ENCODE results near the gene VAV2.

DNA sequence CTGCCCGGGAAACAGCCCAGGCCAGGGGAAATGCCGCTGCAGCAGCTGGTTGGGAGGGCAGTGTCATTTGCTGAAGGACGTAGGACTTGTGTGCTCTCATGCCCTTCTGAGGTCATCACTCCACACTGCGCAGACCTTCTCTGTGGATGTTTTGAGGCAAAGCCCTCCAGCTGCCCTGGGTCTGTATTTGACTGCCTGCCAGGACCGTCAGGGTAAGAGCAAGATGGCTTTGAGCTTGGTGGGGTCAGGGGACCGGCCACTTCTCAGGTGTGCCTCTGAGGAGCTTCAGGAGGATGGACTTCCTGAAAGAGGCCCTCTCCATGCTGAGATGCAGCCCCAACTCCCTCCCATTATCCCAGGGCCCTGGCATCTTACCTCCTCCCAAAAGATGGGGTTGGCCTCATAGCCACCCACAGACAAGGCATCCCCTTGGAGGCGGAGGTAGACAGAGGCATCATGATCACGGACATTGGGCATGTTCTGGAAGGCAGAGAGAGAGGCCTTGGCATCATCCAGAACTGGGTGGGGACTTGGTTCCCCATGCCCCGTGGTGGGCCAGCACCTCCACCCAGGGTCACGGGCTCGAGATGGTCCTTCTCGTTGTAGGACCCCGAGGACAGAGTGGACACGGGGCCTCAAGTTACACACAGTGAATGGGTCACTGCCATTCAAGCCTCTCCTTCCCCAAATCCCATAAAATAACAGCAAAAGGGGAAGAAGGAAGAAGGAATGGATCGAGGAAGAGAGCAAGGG lies 273.4 kb downstream of the VAV2 start:
- no peak for TF ChIP-seq ZNF639 (CRISPR knock-in tag; conservative IDR thresholded peaks at IDR 0.05 in 1 of 2, IDR thresholded peaks at IDR 0.05 in 1 of 2)
- TF ChIP-seq EZH2 (IDR thresholded peaks at IDR 0.05; ENCODE audit: borderline replicate concordance, low read depth, low read length): no peak
- TF ChIP-seq, protein P1, sequence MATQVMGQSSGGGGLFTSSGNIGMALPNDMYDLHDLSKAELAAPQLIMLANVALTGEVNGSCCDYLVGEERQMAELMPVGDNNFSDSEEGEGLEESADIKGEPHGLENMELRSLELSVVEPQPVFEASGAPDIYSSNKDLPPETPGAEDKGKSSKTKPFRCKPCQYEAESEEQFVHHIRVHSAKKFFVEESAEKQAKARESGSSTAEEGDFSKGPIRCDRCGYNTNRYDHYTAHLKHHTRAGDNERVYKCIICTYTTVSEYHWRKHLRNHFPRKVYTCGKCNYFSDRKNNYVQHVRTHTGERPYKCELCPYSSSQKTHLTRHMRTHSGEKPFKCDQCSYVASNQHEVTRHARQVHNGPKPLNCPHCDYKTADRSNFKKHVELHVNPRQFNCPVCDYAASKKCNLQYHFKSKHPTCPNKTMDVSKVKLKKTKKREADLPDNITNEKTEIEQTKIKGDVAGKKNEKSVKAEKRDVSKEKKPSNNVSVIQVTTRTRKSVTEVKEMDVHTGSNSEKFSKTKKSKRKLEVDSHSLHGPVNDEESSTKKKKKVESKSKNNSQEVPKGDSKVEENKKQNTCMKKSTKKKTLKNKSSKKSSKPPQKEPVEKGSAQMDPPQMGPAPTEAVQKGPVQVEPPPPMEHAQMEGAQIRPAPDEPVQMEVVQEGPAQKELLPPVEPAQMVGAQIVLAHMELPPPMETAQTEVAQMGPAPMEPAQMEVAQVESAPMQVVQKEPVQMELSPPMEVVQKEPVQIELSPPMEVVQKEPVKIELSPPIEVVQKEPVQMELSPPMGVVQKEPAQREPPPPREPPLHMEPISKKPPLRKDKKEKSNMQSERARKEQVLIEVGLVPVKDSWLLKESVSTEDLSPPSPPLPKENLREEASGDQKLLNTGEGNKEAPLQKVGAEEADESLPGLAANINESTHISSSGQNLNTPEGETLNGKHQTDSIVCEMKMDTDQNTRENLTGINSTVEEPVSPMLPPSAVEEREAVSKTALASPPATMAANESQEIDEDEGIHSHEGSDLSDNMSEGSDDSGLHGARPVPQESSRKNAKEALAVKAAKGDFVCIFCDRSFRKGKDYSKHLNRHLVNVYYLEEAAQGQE (IDR thresholded peaks at IDR 0.05; ENCODE audit: borderline replicate concordance): no peak
- TF ChIP-seq, protein P1 (CRISPR knock-in tag; IDR thresholded peaks at IDR 0.05; ENCODE audit: low read depth): no peak
- TF ChIP-seq POLR2A (conservative IDR thresholded peaks at IDR 0.05): no peak
- TF ChIP-seq POLR2AphosphoS5 (IDR thresholded peaks at IDR 0.05; ENCODE audit: control insufficient read depth, insufficient read depth, low read depth, low read length): no peak
- no peak for TF ChIP-seq USF1 (CRISPR knock-in tag; IDR thresholded peaks at IDR 0.05)
- TF ChIP-seq PREB (CRISPR knock-in tag; IDR thresholded peaks at IDR 0.05): no peak
- TF ChIP-seq GABPB1 (CRISPR knock-in tag; IDR thresholded peaks at IDR 0.05): no peak
- TF ChIP-seq, protein P2, sequence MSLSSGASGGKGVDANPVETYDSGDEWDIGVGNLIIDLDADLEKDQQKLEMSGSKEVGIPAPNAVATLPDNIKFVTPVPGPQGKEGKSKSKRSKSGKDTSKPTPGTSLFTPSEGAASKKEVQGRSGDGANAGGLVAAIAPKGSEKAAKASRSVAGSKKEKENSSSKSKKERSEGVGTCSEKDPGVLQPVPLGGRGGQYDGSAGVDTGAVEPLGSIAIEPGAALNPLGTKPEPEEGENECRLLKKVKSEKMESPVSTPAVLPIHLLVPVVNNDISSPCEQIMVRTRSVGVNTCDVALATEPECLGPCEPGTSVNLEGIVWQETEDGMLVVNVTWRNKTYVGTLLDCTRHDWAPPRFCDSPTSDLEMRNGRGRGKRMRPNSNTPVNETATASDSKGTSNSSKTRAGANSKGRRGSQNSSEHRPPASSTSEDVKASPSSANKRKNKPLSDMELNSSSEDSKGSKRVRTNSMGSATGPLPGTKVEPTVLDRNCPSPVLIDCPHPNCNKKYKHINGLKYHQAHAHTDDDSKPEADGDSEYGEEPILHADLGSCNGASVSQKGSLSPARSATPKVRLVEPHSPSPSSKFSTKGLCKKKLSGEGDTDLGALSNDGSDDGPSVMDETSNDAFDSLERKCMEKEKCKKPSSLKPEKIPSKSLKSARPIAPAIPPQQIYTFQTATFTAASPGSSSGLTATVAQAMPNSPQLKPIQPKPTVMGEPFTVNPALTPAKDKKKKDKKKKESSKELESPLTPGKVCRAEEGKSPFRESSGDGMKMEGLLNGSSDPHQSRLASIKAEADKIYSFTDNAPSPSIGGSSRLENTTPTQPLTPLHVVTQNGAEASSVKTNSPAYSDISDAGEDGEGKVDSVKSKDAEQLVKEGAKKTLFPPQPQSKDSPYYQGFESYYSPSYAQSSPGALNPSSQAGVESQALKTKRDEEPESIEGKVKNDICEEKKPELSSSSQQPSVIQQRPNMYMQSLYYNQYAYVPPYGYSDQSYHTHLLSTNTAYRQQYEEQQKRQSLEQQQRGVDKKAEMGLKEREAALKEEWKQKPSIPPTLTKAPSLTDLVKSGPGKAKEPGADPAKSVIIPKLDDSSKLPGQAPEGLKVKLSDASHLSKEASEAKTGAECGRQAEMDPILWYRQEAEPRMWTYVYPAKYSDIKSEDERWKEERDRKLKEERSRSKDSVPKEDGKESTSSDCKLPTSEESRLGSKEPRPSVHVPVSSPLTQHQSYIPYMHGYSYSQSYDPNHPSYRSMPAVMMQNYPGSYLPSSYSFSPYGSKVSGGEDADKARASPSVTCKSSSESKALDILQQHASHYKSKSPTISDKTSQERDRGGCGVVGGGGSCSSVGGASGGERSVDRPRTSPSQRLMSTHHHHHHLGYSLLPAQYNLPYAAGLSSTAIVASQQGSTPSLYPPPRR (CRISPR knock-in tag; IDR thresholded peaks at IDR 0.05; ENCODE audit: borderline replicate concordance): no peak
- no peak for TF ChIP-seq CCAR2 (IDR thresholded peaks at IDR 0.05; ENCODE audit: low read depth, low read length)
- TF ChIP-seq, protein P3, sequence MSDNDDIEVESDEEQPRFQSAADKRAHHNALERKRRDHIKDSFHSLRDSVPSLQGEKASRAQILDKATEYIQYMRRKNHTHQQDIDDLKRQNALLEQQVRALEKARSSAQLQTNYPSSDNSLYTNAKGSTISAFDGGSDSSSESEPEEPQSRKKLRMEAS (CRISPR knock-in tag; IDR thresholded peaks at IDR 0.05): no peak
- TF ChIP-seq HNRNPL (IDR thresholded peaks at IDR 0.05; ENCODE audit: low read depth, low read length): no peak
- no peak for TF ChIP-seq JUND (IDR thresholded peaks at IDR 0.05; ENCODE audit: borderline replicate concordance, low read depth, low read length)
- TF ChIP-seq JUND (tag; IDR thresholded peaks at IDR 0.05; ENCODE audit: borderline replicate concordance, low read depth, low read length): no peak

Data from K562 (cell line).